Measurements from ENCODE around the gene SUPT5H.

Gene SUPT5H

DNA sequence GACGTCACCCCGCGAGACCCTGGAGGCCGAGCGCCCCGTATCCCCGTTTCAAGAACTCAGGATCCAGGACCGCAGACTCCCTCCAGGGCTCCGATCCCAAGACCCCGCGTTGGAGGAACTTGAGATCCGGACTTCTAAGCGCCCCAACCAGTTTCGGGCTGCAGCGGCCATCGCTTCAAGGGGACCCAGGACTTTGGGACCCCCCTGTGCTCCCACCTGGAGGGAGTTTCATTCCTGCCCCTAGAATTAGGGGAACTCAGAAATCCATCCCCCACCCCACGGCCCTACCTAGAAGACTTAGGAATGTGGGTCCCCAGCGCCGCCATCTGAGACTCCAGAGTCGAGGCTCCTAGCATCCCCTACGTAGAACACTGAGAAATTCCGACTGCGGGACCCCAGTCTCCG is 32.5 kb upstream of the SUPT5H start:
- no peak for TF ChIP-seq POLR2A (IDR thresholded peaks at IDR 0.05; ENCODE audit: extremely low read depth, insufficient read length)
- no peak for TF ChIP-seq MYC (IDR thresholded peaks at IDR 0.05; ENCODE audit: low read depth, low read length)
- TF ChIP-seq, protein P1, sequence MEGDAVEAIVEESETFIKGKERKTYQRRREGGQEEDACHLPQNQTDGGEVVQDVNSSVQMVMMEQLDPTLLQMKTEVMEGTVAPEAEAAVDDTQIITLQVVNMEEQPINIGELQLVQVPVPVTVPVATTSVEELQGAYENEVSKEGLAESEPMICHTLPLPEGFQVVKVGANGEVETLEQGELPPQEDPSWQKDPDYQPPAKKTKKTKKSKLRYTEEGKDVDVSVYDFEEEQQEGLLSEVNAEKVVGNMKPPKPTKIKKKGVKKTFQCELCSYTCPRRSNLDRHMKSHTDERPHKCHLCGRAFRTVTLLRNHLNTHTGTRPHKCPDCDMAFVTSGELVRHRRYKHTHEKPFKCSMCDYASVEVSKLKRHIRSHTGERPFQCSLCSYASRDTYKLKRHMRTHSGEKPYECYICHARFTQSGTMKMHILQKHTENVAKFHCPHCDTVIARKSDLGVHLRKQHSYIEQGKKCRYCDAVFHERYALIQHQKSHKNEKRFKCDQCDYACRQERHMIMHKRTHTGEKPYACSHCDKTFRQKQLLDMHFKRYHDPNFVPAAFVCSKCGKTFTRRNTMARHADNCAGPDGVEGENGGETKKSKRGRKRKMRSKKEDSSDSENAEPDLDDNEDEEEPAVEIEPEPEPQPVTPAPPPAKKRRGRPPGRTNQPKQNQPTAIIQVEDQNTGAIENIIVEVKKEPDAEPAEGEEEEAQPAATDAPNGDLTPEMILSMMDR (IDR thresholded peaks at IDR 0.05; ENCODE audit: low read depth, low read length), result no peak
- TF ChIP-seq MAX (IDR thresholded peaks at IDR 0.05; ENCODE audit: low read depth, low read length), result no peak
- peak overlapping the region; percentile 65 for H3K4me3 ChIP-seq (ENCODE audit: low read depth, low read length)
- no peak for DNase-seq (ENCODE audit: low read depth)

- H3K4me3 ChIP-seq (ENCODE audit: low read depth, low read length), result peak overlapping the region; percentile 65
- TF ChIP-seq MYC (IDR thresholded peaks at IDR 0.05; ENCODE audit: low read depth, low read length) (no peak), MAX (IDR thresholded peaks at IDR 0.05; ENCODE audit: low read depth, low read length) (no peak), POLR2A (IDR thresholded peaks at IDR 0.05; ENCODE audit: extremely low read depth, insufficient read length) (no peak)
- TF ChIP-seq, protein P1 (IDR thresholded peaks at IDR 0.05; ENCODE audit: low read depth, low read length), result no peak
- DNase-seq (ENCODE audit: low read depth), result peak; percentile 58
Measured at GRCh38 chr19:39413272-39413910, 32.0 kb upstream of the SUPT5H start.

- TF ChIP-seq MYC (IDR thresholded peaks at IDR 0.05; ENCODE audit: low read depth, low read length), result no peak
- TF ChIP-seq, protein P1 (IDR thresholded peaks at IDR 0.05; ENCODE audit: low read depth, low read length), result peak; percentile 12
- no peak overlapping the region for H3K4me3 ChIP-seq (ENCODE audit: low read depth, low read length)
- no peak for DNase-seq (ENCODE audit: low read depth)
Measured at GRCh38 chr19:39413911-39414608, 31.3 kb upstream of the SUPT5H start.

- TF ChIP-seq POLR2A (IDR thresholded peaks at IDR 0.05; ENCODE audit: extremely low read depth, insufficient read length) (no peak), MYC (IDR thresholded peaks at IDR 0.05; ENCODE audit: low read depth, low read length) (no peak), MAX (IDR thresholded peaks at IDR 0.05; ENCODE audit: low read depth, low read length) (no peak)
- TF ChIP-seq, protein P1 (IDR thresholded peaks at IDR 0.05; ENCODE audit: low read depth, low read length), result no peak
- no peak for DNase-seq (ENCODE audit: low read depth)
- no peak overlapping the region for H3K4me3 ChIP-seq (ENCODE audit: low read depth, low read length)
Measured at GRCh38 chr19:39415111-39416046, 30.0 kb upstream of the SUPT5H start.

GRCh38 chr19:39416152-39417120 is 28.9 kb upstream of the SUPT5H start:
- TF ChIP-seq POLR2A (IDR thresholded peaks at IDR 0.05; ENCODE audit: extremely low read depth, insufficient read length) (no peak), MYC (IDR thresholded peaks at IDR 0.05; ENCODE audit: low read depth, low read length) (no peak), MAX (IDR thresholded peaks at IDR 0.05; ENCODE audit: low read depth, low read length) (no peak)
- TF ChIP-seq, protein P1 (IDR thresholded peaks at IDR 0.05; ENCODE audit: low read depth, low read length), result no peak
- DNase-seq (ENCODE audit: low read depth), result no peak
- H3K4me3 ChIP-seq (ENCODE audit: low read depth, low read length), result no peak overlapping the region
